ENCODE data around the gene FNDC1.
A peak's percentile ranks its signal among the peaks of the same experiment; 100 is the strongest.

Gene FNDC1

DNA sequence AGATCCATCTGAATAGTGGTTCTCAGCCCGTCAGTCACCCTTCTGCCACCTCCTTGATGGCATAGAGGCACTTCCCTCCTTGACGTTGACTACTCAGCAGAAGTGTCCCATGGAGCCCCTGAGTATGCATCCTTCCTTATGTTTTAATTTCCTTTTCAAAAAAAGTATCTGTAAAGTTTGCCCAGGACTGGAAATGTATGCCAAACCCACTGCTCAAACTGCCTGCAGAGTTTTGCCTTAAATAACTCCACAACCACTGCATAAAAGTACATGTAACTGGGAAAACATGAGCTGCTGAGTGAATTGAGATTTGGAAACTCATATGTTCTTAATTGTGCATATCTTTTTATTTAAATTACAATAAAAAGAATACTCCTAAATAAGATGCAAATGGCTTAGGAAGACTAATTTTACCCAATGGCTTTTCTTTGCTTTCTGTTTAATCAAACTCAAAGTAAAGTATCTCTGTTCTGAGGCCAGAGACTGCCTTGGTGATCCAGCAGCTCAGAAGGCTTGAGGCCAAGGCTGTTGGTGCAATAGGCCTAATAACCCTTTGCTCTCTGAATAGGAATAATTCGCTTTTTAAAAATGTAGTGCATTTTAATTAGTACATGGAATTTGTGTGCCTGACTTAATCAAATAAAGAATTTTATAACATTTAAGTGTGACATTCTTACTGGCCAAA lies 90.4 kb downstream of the FNDC1 start:
- Mint-ChIP-seq H3K36me3 (ENCODE audit: low read depth) (no peaks in the 10 kb centered on the region), H3K4me1 (no peaks in the 10 kb centered on the region), H3K27ac (no peak overlapping the region), H3K27me3 (ENCODE audit: low read depth, poor library complexity) (peaks cover 11% of the 10 kb centered on the region), H3K4me3 (no peak overlapping the region), H3K9me3 (peaks cover 37% of the 10 kb centered on the region)
- no peak for DNase-seq
- TF ChIP-seq, protein P1, sequence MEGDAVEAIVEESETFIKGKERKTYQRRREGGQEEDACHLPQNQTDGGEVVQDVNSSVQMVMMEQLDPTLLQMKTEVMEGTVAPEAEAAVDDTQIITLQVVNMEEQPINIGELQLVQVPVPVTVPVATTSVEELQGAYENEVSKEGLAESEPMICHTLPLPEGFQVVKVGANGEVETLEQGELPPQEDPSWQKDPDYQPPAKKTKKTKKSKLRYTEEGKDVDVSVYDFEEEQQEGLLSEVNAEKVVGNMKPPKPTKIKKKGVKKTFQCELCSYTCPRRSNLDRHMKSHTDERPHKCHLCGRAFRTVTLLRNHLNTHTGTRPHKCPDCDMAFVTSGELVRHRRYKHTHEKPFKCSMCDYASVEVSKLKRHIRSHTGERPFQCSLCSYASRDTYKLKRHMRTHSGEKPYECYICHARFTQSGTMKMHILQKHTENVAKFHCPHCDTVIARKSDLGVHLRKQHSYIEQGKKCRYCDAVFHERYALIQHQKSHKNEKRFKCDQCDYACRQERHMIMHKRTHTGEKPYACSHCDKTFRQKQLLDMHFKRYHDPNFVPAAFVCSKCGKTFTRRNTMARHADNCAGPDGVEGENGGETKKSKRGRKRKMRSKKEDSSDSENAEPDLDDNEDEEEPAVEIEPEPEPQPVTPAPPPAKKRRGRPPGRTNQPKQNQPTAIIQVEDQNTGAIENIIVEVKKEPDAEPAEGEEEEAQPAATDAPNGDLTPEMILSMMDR (IDR thresholded peaks at IDR 0.05) = no peak

GRCh38 chr6:159260208-159260607 lies 91.0 kb downstream of the FNDC1 start:
- TF ChIP-seq, protein P1 (IDR thresholded peaks at IDR 0.05) = no peak
- H3K4me1 Mint-ChIP-seq = no peaks in the 10 kb centered on the region
- no peak overlapping the region for H3K4me3 Mint-ChIP-seq
- peaks cover 34% of the 10 kb centered on the region for H3K9me3 Mint-ChIP-seq
- DNase-seq = no peak
- H3K27ac Mint-ChIP-seq = no peak overlapping the region
- no peaks in the 10 kb centered on the region for H3K36me3 Mint-ChIP-seq (ENCODE audit: low read depth)
- H3K27me3 Mint-ChIP-seq (ENCODE audit: low read depth, poor library complexity) = peaks cover 11% of the 10 kb centered on the region

DNA sequence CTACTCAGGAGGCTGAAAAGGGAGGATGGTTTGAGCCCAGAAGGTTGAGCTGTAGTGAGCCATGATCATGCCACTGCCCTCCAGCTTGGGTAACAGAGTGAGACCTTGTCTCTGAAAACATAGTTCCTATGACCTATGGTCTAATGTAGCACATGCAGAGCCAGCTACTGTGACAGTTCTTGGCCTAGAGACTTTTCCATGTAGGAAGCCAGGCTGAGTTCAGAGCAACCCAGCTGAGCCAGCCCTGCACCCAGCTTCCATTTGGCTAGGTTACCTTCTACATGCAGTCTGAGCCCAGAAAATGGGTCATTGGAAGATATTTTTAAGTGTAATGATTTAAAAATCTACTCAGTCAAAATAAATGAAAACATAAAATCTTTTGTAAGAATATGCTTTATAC lies 92.8 kb downstream of the FNDC1 start:
- Mint-ChIP-seq H3K9me3 (peaks cover 24% of the 10 kb centered on the region), H3K27me3 (ENCODE audit: low read depth, poor library complexity) (peaks cover 8% of the 10 kb centered on the region), H3K4me3 (no peak overlapping the region), H3K27ac (no peak overlapping the region), H3K4me1 (no peaks in the 10 kb centered on the region), H3K36me3 (ENCODE audit: low read depth) (no peaks in the 10 kb centered on the region)
- DNase-seq = no peak
- TF ChIP-seq, protein P1 (IDR thresholded peaks at IDR 0.05) = no peak

DNA sequence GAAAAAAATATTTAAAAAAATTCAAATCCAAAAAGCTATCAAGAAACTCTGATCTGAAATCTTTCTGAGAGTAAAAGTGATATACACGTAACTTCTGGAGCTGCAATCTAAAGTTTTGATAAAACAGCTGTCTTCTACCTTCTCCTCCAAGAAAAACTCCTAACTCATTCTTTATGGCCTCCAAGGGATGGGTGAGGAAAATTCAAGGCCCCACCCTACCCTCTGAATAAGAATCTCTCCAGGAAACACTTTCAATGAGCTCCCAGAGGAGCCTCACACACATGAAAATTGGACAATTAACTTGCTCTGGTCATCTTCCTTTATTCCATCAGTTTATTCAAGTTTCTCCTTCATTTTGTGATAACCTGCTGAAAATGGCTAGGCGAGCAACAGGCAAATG lies 93.4 kb downstream of the FNDC1 start:
- Mint-ChIP-seq H3K4me1 (no peaks in the 10 kb centered on the region), H3K9me3 (peaks cover 22% of the 10 kb centered on the region), H3K27me3 (ENCODE audit: low read depth, poor library complexity) (peaks cover 8% of the 10 kb centered on the region), H3K4me3 (no peak overlapping the region), H3K27ac (no peak overlapping the region), H3K36me3 (ENCODE audit: low read depth) (no peaks in the 10 kb centered on the region)
- no peak for DNase-seq
- TF ChIP-seq, protein P1 (IDR thresholded peaks at IDR 0.05) = no peak

- TF ChIP-seq, protein P1 (IDR thresholded peaks at IDR 0.05) = no peak
- Mint-ChIP-seq H3K9me3 (peaks cover 17% of the 10 kb centered on the region), H3K36me3 (ENCODE audit: low read depth) (no peaks in the 10 kb centered on the region), H3K4me1 (no peaks in the 10 kb centered on the region), H3K27me3 (ENCODE audit: low read depth, poor library complexity) (peaks cover 3% of the 10 kb centered on the region), H3K4me3 (no peak overlapping the region), H3K27ac (peak overlapping the region; percentile 4)
- peak; percentile 73 for DNase-seq
Measured at GRCh38 chr6:159267165-159267564, 98.0 kb downstream of the FNDC1 start.

GRCh38 chr6:159268511-159268910 lies 99.3 kb downstream of the FNDC1 start:
- Mint-ChIP-seq H3K36me3 (ENCODE audit: low read depth) (no peaks in the 10 kb centered on the region), H3K4me3 (no peak overlapping the region), H3K9me3 (peaks cover 17% of the 10 kb centered on the region), H3K27me3 (ENCODE audit: low read depth, poor library complexity) (peaks cover 3% of the 10 kb centered on the region), H3K27ac (no peak overlapping the region), H3K4me1 (no peaks in the 10 kb centered on the region)
- no peak for DNase-seq
- TF ChIP-seq, protein P1 (IDR thresholded peaks at IDR 0.05) = no peak
